Fibroblast of skin of abdomen (primary cell): Measurements from ENCODE around the gene CCDC51.
"Not testable (repeated sequence)": the region's sequence is repeated elsewhere in the genome, so short reads cannot be mapped to it uniquely, and the experiment has no call there.

Experiments used
- DNase-seq: peaks from one replicate; pipeline ENCODE4 v3.0.0-alpha.2; 2013

The CCDC51 gene

DNA sequence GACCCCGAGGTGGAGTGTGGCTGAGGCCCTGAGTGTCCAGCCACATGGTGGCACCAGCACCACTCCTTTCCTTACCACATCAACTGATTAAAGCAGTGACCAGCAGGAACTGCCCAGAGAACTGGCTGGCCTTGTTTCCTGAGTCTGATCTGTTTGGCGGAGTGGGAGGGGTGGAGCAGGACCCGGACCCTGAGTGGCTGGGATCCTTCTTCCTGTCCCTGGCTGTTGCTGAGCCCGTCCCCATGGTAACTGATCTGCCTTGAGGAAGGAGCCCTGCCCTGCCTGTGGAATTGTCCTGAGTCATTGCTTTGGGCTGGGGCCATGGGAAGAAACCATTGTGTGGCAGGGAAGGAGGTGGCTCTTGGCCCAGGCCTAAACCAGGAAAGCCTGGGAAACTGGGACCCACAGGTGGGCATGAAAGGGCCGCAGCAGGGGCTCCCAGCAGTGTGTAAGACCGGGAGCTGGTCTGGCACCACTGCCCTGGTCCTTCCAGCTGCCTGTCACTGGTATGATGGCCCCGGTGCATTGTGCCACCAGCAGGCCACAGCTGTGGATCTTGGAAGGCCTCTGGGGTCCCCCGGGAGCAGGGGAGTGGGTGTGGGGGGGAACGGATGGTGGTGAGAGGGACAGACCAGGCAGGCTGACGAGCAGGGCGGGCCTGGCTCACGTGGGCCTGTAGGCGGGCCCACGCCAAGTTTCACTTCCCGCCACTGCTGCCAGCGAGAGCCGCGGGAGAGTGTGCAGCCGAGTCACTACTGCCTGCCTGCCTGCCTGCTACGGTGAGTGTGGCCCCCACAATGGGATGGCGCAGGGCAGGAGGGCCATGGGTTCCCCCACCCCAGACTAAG lies 25.8 kb upstream of the CCDC51 start:
- peak; percentile 99 for DNase-seq

- no peak for DNase-seq
Observed at GRCh38 chr3:48465237-48465530, 25.3 kb upstream of the CCDC51 start.

GRCh38 chr3:48464713-48465221 lies 24.8 kb upstream of the CCDC51 start:
- no peak for DNase-seq

GRCh38 chr3:48463703-48464102 lies 23.8 kb upstream of the CCDC51 start:
- no peak for DNase-seq

DNA sequence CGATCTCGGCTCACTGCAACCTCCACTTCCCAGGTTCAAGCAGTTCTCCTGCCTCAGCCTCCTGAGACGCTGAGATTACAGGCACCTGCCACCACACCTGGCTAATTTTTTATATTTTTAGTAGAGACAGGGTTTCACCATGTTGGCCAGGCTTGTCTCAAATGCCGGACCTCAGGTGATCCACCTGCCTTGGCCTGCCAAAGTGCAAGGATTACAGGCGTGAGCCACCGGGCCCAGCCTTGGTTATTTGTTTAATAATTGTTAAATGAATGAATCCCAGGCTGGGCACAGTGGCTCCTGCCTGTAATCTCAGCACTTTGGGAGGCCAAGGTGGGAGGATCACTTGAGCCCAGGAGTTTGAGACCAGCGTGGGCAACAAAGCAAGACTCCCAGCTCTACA lies 21.8 kb upstream of the CCDC51 start:
- DNase-seq, result not testable (repeated sequence)

DNA sequence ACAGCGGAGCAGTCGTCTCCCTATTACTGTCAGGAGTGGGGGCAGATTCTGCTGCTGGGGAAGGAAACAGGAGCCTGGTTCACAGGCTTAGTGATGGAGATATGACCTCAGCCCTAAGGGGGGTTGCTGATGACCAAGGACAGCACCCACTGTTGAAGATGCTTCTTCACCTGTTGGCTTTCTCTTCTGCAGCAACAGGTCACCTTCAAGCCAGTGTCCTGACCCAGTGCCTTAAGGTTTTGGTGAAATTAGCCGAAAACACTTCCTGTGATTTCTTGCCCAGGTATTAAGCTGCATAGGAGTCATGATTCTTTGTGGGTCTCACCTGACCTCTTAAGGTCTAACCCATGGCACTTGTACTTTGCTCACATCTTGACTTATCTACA lies 20.6 kb upstream of the CCDC51 start:
- DNase-seq, result no peak

GRCh38 chr3:48459773-48460516 lies 20.0 kb upstream of the CCDC51 start:
- no peak for DNase-seq

- no peak for DNase-seq
Observed at GRCh38 chr3:48459331-48459730, 19.4 kb upstream of the CCDC51 start.

DNA sequence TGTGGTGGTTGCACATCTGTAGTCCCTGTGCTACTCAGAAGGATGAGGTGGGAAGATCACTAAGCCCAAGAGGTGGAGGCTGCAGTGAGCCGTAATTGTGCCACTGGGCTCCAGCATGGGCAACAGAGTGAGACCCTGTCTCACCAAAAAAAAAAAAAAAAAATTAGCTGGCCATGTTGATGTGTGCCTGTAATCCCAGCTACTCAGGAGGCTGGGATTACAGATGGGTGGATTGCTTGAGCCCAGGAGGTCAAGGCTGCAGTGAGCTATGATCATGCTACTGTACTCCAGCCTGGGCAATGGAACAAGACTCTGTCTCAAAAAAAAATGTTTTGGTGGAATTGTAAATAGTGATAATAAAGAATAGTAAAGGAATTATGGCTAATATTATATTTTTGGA lies 16.5 kb upstream of the CCDC51 start:
- no peak for DNase-seq

- DNase-seq, result no peak
Observed at GRCh38 chr3:48451270-48451669, 11.4 kb upstream of the CCDC51 start.

GRCh38 chr3:48446425-48447193 lies 6.7 kb upstream of the CCDC51 start, which contains the start of gene ATRIP:
Gene ATRIP (plus strand): TSS chr3:48446737. CDS start chr3:48446846, 109 bp downstream.
- peak; percentile 81 for DNase-seq

DNA sequence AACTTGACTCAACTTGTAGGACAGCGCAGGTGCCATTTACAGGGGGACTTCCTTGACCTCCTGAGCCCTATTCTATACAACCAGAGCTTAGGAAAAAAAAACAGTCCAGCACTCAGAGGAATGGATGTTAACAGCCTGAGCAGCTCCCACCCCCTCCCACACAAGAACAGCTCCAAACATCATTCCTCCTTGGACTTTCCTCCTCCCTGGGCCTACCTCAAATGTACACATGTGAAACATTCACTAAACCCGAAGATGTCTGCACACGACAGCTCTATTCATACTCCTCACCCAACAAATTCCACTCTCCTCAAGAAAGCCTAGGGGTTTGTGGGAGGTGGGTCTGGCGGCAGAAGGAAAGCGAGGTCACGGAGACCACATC lies 6.1 kb upstream of the CCDC51 start:
- DNase-seq, result no peak

- DNase-seq, result no peak
Observed at GRCh38 chr3:48445277-48445882, 5.5 kb upstream of the CCDC51 start.

DNA sequence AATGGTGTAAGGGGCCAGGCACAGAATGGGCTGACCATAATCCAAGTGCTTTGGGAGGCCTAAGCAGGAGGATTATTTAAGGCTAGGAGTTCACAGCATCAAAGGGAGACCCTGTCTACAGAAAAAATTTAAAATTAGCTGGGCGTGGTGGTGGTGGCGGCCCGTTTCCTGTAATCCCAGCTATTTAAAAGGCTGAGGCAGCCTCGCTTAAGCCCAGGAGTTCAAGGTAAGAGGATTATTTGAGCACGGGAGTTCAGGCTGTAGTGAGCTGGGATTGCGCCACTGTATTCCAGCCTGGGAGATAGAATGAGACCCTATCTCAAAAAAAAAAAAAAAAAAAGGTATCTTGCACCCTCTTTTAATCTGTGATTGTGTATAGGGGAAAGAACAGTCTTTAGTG lies 2.0 kb upstream of the CCDC51 start:
- no peak for DNase-seq

- no peak for DNase-seq
Observed at GRCh38 chr3:48440590-48440958, 655 bp upstream of the CCDC51 start.

DNA sequence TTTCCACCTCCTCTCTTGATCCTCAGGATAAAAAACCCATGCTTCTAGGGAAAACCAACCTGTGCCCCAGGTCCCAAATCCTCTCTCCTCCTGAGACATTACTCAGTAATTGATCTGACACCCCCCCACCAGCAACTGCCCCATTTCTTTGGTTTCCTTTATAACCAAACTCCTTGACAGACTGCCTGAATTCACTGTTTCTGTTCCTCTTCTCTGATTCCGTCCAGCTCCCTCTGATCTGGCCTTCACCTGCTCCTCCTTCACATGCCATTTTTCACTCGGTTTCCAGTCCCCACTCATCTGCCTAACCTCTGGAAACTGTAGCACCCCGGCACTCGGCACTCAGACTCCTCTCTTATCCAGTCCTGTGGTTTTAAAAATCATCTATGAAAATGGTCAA lies 2.1 kb downstream of the CCDC51 start:
- no peak for DNase-seq

- DNase-seq, result no peak
Observed at GRCh38 chr3:48436855-48437254, 3.1 kb downstream of the CCDC51 start.

GRCh38 chr3:48436477-48436787 lies 3.5 kb downstream of the CCDC51 start:
- no peak for DNase-seq

- peak; percentile 74 for DNase-seq
Observed at GRCh38 chr3:48435774-48436476, 4.0 kb downstream of the CCDC51 start.

GRCh38 chr3:48435223-48435595 lies 4.7 kb downstream of the CCDC51 start:
- DNase-seq, result no peak

DNA sequence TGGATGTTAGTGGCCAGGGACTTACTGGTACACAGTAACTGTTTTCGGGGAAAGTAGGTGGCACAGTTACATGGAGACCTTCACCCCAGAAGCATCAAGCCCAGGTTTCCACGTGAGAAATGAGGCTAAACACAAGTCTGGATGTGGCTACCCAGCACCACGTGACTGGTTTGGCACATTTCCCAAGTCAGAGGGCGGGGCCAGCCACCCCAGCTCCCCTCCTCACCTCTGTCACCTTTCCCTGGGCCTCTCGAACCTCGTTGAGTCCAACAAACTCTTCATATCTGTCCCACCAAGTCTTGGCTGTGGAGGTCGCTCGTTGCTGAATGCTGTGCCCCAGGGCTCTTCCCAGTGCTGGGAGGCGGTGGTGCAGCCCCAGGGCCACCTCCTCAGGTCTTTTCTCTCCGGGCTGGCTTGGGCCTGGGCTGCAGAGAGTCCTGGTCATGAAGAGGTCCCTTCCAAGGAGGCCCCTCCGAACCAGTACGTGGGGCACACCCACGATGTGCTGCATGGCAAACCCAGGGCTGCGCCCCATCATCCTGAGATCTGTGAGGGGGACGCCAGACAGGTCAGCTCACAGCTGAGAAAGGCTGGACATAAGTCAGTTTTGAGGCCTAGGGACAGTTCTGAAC lies 5.2 kb downstream of the CCDC51 start:
- DNase-seq, result no peak
